Cardiac atrium fibroblast (primary cell): ENCODE measurements around the gene PDE4DIP. TPM values are rescaled to one million over a fixed set of nuclear protein-coding genes. Genes with fewer than 3 reads are reported as not detected.

Experiments used
- total RNA-seq: library from RNA; depleted of rRNA; stranded (reverse); fragments of >200 nt; gene quantifications from 2 replicates; pipeline ENCODE4 v1.2.3, GENCODE V29; 2015

PDE4DIP gene
- 44.4 and 57.8 TPM in 2 replicates for total RNA-seq

DNA sequence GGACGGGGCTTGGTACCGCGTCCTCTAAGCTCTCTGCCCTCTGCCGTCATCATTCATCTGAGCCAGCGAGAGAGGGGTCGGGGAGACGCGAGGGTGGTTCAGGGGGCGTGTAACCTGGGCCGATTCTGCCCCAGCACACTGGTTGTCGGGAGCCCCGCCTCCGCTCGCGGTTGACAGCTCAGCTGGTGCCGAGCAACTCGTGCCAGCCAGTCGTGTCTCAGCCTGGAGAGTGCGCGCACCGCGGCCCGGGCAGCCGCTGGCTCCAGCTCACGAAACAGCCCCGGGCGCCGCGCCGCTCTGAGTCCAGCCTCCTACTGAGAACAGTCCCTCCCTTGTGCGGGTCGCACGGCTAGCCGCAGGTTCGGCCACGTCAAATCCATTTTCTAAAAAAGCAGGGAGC lies at the start of gene PDE4DIP:
Gene PDE4DIP, plus strand, starts transcription at position 209 of the 400 bp plus-strand sequence. CDS start 347 bp downstream, outside the sequence.

Other genes with a start within 250 kb of the PDE4DIP start
- 3.6 and 4.5 TPM in 2 replicates for gene NBPF14, start 248.4 kb upstream of the PDE4DIP start, total RNA-seq
- 26.0 and 40.8 TPM in 2 replicates for gene NUDT4B, start 95.7 kb upstream of the PDE4DIP start, total RNA-seq